NCI-H226 (cell line): Measurements from ENCODE around the gene DYNC2I2.
"Not testable (repeated sequence)": the region's sequence is repeated elsewhere in the genome, so short reads cannot be mapped to it uniquely, and the experiment has no call there.

Experiments used
- DNase-seq: peaks from one replicate; pipeline ENCODE4 v3.0.0-alpha.2; 2015

The DYNC2I2 gene

DNA sequence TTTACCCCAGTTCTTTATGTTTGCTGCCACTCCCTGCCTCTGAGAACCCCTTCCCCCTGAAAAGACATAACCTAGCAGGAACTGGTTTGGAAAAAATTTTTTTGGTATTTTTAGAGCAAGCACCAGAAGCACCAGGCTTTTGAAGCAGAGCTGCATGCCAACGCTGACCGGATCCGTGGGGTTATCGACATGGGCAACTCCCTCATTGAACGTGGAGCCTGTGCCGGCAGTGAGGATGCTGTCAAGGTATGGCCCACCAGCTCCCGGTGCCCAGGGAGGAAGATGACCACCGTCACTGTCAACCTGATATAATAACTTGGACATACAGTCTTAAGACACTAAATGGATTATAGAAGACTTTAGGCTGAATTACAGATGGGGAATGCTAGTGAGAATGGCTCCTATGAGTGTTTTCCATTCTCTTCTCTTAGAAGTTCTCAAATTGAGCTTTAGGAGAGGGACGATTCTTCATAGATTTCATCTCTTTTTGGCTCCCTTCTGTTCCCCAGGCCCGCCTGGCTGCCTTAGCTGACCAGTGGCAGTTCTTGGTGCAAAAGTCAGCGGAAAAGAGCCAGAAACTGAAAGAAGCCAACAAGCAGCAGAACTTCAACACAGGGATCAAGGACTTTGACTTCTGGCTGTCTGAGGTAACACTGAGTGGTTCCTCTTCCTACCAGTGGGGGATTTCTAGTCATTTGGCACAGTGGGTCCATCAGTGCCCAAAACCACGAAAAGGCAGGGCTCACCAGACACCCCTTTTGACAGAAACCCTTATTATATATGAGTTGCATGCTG, 44.9 kb downstream of the DYNC2I2 start:
- DNase-seq, result no peak

DNA sequence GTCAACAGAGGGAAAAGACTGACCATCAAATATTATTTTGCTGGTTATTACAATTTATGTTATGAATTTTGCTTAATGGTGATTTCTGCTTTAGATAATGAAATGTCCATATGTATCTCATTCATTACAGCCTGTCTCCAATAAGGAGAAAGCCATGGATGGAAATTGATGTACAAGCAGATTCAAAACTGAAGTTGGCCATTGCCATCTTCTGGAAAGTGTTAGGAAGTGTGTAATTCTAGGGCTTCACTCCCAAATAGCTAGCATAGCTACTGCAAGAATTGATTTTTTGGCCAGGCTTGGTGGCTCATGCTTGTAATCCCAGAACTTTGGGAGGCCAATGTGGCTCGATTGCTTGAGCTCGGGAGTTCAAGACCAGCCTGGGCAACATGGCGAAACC, 45.8 kb downstream of the DYNC2I2 start:
- no peak for DNase-seq

DNA sequence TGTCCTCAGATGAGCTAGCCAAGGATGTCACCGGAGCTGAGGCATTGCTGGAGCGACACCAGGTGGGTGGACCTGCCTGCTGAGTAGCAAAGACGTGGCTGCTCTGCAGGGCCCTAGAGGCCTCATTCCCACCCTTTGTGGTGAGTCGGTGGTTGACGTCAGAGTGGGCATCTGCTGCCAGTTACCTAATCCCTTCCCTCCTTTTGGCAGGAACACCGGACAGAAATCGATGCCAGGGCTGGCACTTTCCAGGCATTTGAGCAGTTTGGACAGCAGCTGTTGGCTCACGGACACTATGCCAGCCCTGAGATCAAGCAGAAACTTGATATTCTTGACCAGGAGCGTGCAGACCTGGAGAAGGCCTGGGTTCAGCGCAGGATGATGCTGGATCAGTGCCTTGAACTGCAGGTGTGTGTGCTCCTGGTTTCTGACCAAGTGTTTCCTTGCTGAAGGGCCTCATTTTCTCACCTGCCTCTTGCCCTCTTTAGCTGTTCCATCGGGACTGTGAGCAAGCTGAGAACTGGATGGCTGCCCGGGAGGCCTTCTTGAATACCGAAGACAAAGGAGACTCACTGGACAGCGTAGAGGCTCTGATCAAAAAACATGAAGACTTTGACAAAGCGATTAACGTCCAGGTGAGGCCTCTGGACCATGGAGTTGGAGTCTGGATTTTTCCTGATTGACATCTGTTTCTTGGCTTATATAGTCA, 48.9 kb downstream of the DYNC2I2 start:
- peak; percentile 9 for DNase-seq

DNA sequence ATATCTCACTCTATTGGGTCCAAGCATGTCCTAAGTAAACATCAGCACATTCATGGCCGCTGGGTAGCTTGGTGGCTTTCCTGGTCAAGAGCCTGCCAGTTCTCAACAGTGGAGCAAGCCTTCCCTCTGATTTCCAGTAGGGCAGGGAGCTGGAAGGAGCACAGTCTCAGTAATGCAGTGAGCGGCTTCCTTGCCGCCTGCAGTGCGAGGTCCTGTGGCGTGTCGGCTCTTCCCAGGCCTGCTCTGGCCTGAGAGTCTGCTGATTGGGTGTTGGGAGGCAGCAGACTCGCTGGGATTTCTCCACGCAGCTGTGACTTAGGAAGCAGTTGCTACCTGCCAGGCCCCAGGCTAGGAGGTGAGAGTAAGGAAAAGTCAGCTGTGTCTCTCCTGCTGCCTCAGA, 53.0 kb downstream of the DYNC2I2 start:
- no peak for DNase-seq

DNA sequence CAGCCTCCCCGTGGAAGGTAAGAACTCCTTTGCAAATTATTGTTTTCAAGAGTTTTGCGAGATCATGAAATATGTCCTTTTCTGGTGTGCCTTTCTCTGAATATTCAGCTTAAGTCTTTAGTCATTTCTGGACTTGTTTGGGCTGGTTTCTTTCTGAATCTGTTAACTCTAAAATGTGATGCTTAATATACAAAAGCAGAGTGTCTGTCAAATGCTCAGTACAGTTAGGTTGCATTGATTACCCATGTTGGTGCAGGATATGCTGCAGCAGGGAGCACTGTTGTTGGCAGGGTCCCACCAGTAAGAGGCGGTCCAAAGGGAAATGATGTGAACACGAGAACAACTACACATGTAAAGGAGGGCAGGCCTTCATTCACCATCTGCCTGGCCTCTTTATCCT, 56.5 kb downstream of the DYNC2I2 start:
- DNase-seq, result no peak

DNA sequence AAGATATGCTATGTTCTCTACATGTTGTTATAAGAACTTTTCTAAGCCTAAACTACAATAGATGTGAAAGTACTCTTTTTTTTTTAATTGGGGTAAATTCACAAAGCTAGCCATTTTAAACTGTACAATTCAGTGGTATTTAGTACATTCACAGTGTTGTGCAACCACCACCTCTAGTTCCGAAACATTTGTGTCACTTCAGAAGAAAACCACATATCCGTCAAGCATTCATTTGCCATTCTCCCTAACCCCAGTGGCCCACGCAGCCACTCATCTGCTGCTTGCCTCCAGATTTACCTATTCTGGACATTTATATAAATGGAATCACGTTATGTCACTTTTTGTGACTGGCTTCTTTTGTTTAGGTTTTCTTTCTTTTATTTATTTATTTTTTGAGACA, 61.2 kb downstream of the DYNC2I2 start:
- DNase-seq, result no peak

DNA sequence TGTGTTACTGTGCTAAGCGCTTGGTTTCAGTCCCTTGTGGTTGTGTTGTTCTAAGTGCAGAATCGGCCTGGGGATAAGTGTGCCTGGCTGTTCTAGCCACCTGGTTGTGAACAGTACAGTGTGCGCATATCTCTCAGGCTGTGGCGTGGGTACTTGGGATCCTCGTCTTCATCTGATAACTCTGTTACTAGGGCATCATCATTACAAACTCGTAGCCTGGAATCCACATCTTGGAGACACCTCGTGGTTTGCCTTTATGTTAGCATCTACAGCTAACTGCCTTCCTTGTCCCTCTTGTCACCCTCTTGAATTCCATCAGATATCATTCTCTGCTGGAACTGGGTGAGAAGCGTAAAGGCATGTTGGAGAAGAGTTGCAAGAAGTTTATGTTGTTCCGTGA, 62.8 kb downstream of the DYNC2I2 start:
- DNase-seq, result no peak

DNA sequence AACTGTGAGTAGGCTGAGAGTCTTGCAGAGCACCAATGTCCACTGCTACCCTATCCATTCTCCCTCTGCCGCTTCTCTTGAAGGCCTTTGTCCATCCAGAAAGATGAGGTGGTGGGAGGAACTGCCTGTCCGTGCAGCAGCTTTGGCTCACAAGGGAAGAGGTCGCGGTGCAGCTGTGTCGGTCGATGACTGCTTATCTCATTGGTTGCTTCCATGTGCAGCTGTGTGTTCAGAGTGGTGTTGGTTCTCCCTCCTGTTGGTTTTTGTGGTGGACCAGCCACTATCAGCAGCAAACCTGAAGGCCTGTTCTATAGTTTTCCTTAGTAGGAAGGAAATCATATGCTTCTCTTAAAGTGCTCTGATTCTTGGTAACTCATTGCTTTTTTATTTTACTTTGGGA, 63.6 kb downstream of the DYNC2I2 start:
- DNase-seq, result no peak

DNA sequence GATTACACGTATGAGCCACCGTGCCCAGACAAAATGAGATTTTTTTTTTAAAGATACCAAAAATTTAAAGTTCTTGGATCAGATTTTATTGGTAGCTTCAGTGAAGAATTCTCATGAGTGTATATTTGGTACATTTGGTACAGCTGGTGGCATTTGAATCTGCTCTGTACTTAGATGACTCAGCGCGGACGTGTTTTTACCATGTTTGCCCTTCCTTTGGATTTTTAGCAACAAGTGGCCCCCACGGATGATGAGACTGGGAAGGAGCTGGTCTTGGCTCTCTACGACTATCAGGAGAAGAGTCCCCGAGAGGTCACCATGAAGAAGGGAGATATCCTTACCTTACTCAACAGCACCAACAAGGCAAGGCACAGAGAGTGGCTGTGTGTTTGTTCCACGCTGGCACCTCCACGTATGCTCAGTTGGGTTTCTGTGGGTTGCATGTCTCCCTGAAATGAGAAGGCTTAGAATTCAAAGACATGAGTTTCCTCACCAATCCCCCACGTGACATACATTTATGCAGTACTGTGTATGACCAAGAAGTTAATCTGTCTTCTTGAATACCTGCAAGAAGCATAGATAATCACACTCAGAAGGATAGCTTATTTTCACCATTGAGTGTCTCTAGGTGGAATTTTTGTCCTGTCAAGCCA, 67.9 kb downstream of the DYNC2I2 start:
- no peak for DNase-seq

DNA sequence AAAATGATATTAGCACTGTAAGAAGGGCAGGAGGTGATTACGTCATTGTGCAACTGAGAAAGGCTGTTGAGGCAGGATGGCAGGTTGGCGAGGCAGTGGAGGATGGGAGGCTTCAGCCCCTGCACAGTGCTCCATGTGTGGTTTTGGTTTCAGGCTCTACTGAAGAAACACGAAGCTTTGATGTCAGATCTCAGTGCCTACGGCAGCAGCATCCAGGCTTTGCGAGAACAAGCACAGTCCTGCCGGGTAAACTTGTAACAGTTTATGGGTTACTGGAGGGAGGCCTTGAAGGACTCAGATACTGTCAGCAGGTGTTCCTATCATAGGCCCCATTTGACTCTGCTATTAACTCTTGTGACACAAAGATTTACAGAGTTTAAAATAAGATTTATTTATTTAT, 69.2 kb downstream of the DYNC2I2 start:
- DNase-seq, result no peak

DNA sequence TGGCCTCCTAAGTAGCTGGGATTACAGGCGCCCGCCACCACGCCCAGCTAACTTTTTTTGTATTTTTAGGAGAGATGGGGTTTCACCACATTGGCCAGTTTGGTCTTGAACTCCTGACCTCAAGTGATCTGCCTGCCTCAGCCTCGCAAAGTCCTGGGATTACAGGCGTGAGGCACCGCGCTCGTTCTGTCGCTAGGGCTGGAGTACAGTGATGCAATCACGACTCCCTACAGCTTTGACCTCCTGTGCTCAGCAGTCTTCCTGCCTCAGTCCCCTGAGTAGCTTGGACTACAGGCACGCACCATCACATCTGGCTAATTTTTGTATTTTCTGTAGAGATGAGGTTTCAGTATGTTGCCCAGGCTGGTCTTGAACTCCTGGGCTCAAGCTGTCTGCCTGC, 69.7 kb downstream of the DYNC2I2 start:
- DNase-seq, result not testable (repeated sequence)

DNA sequence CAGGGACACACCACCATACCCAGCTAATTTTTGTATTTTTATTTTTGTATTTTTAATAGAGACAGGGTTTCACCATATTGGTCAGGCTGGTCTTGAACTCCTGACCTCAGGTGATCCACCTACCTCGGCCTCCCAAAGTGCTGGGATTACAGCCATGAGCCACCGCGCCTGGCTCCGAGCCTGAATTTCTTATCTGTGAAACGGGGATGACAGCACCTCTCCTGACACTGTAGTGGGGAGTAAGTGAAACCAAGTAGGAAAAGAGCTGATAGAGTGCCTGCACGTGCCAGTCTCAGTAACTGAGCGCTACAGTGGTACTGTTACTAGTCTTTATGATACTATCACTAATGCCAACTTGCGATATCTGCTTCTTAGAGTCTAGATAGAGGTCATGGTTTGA, 71.5 kb downstream of the DYNC2I2 start:
- DNase-seq, result not testable (repeated sequence)
